GM12864 (cell line): Measurements from ENCODE around the gene RGL1.

Source experiments
- DNase-seq: peaks from one replicate; pipeline ENCODE4 v3.0.0-alpha.2; 2011; ENCODE audit warnings: low read depth
- H3K4me3 ChIP-seq: 2 replicates; pipeline ENCODE4 v1.5.1; 2011; ENCODE audit warnings: mild to moderate bottlenecking, low read depth, low read length, control low read depth
- CTCF ChIP-seq: IDR thresholded peaks from 2 replicates; pipeline ENCODE4 v1.5.1; 2011; ENCODE audit warnings: low read depth, mild to moderate bottlenecking, moderate library complexity, low read length, control low read depth, inconsistent platforms; ENCODE audit errors: missing control alignments

RGL1 gene

DNA sequence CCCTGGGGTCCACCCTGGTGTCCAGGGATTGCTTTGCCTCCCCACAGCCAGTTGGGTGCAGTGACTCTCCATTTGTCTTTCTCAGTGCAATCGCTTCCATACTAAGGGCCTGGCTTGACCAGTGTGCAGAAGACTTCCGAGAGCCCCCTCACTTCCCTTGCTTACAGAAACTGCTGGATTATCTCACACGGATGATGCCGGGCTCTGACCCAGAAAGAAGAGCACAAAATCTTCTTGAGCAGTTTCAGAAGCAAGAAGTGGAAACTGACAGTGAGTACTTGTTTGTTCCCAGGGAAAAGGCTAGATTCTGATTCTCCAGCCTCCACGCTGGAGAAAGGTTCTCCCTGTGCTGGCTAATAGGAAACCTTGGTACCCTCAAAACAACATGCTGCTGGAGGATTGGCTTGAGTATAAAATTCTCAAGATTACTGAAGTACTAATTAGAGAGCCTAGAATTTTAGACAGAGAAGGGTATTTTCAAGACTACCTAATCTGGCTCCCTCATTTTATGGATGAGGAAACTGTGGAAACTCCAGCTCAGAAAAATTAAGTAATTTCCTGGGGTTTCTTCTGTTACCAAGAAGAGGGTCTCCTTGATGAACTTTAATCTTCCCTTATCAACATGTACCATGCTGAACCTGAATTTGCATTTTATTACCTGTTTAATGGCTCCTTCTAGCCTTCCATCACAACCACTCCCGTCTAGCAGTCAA is 75.8 kb downstream of the RGL1 start:
- no peak for DNase-seq
- no peak overlapping the region for H3K4me3 ChIP-seq
- no peak for TF ChIP-seq CTCF

DNA sequence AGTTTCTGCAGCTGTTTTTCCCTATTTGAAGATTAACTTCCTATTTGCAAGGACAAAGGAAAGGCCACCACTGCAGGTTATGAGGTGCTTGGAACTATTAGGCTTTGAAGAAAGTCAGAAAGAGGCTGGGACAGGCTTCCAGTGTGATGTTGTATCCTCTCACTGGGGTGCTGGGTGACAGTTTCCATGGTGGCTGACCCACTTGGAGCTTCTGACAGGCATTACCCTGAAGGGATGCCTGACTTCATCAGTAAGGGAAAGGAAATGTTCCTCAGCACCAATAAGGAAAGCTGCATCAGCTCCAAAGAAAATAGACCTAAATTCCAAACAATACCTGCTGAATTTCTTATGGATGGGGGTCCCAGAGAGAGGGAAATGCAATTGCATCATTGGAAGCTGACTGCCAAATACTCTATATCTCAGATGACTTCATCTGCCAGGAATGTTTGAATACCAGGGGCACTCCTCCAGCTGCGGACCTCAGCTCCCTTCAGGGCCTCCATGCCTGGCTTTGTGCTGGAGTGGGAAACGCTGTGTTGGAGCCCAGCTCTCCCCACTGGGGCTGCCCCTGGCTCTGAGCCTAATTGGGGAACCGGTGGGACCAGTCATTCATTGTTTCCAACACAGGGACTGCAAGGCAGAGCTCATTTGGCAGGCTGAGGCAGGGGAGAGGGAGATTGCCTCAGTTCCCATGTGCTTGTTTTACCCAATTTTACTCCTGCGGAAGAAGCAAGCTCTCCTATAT is 76.6 kb downstream of the RGL1 start:
- no peak for TF ChIP-seq CTCF
- H3K4me3 ChIP-seq = no peak overlapping the region
- no peak for DNase-seq

DNA sequence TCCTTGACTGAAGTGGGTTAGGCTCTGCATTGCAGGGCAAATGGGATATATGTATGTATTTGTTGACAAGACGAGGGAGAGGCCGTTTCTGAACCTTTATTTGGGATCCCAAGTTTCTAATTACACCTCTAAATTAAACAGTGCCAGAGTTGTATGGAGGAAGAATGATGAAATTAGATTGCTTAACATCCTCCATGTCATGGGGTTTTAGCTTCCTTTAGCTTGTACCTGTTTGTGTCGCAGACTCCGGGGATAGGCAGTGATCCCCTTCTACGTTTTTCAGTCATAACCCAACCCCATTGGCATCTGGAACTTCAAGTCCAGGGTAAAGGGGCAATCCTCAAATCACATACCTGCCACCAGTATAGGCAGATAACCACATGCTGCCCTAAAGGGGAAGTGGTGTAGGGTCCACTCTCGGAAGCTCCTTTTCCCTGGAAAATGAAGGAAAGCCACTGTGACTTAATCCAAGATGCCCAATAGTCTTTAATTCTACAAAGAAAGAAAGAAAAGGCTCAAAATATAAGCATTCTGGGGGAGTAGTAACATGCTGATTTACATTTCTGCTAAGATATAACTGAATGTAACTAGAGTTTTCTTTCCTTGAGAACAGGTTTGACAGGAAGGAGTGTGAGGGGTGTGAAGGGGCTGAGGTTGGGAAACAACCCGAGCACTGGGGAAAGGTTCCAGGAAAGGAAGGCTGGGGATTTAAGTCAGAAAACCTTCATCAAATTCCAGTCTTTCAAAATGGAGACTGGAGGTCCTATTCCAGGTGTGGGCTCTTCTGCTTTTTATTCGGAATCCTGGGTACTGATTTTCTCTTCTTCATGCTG is 77.6 kb downstream of the RGL1 start:
- no peak overlapping the region for H3K4me3 ChIP-seq
- DNase-seq = no peak
- no peak for TF ChIP-seq CTCF

DNA sequence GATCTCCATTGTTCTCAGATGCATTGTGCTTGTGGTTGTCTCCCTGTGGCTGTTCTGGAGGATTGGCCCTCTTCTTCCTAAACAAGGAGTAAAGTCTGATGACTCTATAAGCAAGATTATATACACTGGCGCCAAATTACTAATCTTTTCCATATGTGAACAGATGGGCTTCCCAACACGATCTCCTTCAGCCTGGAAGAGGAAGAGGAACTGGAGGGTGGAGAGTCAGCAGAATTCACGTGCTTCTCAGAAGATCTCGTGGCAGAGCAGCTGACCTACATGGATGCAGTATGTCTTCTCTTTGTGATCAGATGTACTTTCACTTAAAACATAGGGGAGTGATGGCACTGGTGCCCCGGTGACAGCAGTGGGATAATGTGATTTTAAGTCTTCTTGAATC is 78.7 kb downstream of the RGL1 start:
- DNase-seq = no peak
- TF ChIP-seq CTCF = no peak
- H3K4me3 ChIP-seq = no peak overlapping the region

GRCh38 chr1:183884526-183884925 is 79.6 kb downstream of the RGL1 start:
- H3K4me3 ChIP-seq = no peak overlapping the region
- TF ChIP-seq CTCF = no peak
- DNase-seq = no peak

- DNase-seq = no peak
- H3K4me3 ChIP-seq = no peak overlapping the region
- TF ChIP-seq CTCF = no peak
Observed at GRCh38 chr1:183885142-183885735, 80.3 kb downstream of the RGL1 start.
